Endothelial cell of coronary artery (primary cell): ENCODE data around the gene KLRC2. TPM values are rescaled to one million over a fixed set of nuclear protein-coding genes. Genes with fewer than 3 reads are reported as not detected.

Source experiments
- total RNA-seq: library from RNA; depleted of rRNA; stranded (reverse); fragments of >200 nt; gene quantifications from 2 replicates; pipeline ENCODE4 v1.2.3, GENCODE V29; 2014

Gene KLRC2
- not detected in 2 replicates for total RNA-seq

DNA sequence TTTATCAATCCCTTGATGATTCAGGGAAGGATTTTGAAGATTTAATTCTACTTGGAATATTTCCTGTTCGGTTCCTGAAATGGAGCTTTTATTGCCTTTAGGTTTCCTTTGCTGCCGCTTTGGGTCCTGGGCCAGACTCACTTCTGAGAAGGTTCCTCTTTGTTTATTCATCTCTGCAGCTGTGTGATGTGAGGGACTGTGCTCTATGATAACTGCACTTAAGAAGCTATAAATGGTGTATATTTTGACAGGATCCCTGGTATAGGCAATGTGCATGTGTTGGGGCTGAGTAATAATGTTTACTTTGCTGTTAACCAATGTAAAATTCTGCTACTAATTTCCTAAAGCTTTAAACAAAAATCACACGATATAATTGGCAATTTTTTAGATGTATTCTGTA, at the start of gene KLRC2:
KLRC2 (minus strand) TSS at position 195 of the 400 bp plus-strand sequence; CDS start at position 171, 24 bp downstream.

DNA sequence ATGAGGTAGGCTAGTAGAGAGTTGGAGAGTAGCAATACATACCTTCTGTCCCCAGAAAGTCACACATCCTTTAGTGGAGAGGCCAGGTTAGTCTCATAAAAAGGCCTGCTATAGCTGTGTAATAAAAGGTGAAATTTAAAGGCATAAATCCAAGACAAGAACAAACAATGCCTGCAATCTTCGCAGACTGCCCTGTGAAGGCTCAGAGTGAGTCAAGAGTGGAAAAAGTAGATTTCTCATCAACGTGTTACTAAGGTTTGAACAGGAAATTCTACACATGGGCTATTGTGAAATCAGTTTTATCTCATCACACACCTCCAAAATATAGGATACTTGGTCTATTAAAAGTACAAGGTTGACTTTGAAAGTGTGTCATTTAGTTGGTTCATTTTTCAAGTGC, 17.3 kb upstream of the KLRC2 start, which contains the start of gene KLRC1:
KLRC1 (minus strand) TSS at position 222 of the 400 bp plus-strand sequence. CDS start 2,221 bp downstream, outside the sequence.

DNA sequence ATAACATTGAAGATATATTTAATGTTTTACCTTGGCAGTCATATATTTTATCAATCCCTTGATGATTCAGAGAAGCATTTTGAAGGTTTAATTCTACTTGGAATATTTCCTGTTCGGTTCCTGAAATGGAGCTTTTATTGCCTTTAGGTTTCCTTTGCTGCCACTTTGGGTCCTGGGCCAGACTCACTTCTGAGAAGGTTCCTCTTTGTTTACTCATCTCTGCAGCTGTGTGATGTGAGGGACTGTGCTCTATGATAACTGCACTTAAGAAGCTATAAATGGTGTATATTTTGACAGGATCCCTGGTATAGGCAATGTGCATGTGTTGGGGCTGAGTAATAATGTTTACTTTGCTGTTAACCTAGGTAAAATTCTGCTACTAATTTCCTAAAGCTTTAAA, 15.5 kb downstream of the KLRC2 start, which contains the start of gene KLRC3:
KLRC3 (minus strand) TSS at position 262 of the 400 bp plus-strand sequence; CDS start at position 217, 45 bp downstream.

DNA sequence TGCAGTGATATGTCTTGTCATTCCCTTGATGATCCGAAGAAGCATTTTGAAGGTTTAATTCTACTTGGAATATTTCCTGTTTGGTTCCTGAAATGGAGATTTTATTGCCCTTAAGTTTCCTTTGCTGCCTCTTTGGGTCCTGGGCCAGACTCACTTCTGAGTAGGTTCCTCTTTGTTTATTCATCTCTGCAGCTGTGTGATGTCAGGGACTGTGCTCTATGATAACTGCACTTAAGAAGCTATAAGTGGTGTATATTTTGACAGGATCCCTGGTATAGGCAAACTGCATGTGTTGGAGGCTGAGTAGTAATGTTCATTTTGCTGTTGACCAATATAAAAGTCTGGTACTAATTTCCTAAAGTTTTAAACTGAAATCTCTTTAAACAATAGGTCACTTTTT, 26.4 kb downstream of the KLRC2 start, which contains the start of gene KLRC4:
KLRC4 (minus strand) TSS at position 366 of the 400 bp plus-strand sequence; CDS start at position 184, 182 bp downstream.

DNA sequence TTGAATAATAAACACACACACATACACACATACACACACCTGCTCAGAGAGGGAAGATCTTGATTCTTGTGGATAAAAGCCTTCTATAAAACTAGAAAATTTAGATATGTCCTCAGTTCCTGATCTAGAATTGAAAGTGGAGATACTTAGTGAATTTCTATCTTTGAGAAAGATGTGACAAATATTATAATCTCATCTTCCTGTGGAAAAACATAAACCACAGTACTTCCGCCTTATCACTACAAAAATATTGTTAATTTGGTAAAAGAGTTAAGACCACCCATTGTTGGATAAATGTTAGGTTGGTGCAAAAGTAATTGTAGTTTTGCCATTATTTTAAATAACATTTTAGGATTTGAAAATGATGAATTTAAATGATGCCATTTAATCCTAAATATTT, 45.9 kb downstream of the KLRC2 start, which contains the start of gene KLRK1:
KLRK1 (minus strand) TSS at position 138 of the 400 bp plus-strand sequence. CDS start 1,231 bp downstream, outside the sequence.

Other genes with a start within 250 kb of the KLRC2 start
- 38.8 and 52.2 TPM in 2 replicates for gene GABARAPL1, start 223.1 kb downstream of the KLRC2 start, total RNA-seq
- 0.09 TPM in 2 replicates for gene KLRD1, start 128.1 kb downstream of the KLRC2 start, total RNA-seq
- not detected in 2 replicates for gene KLRK1, start 46.0 kb downstream of the KLRC2 start, total RNA-seq
- not detected in 2 replicates for gene KLRC4, start 26.3 kb downstream of the KLRC2 start, total RNA-seq
- not detected in 2 replicates for gene KLRC3, start 15.4 kb downstream of the KLRC2 start, total RNA-seq
- not detected in 2 replicates for gene KLRC1, start 17.4 kb upstream of the KLRC2 start, total RNA-seq
- 0.99 and 1.2 TPM in 2 replicates for gene EIF2S3B, start 69.9 kb upstream of the KLRC2 start, total RNA-seq
- gene MAGOHB, start 177.6 kb upstream of the KLRC2 start, total RNA-seq = 24.9 and 27.3 TPM in 2 replicates
- gene STYK1, start 238.0 kb upstream of the KLRC2 start, total RNA-seq = 5.2 and 19.5 TPM in 2 replicates